Transverse colon (tissue), 4 donors: ENCODE data around the gene C6orf136.

ENCODE experiments used
- CTCF ChIP-seq, 5 experiments: fragments of 200-600 bp in 3 of 5; fragments of 450-650 bp in 2 of 5; sonication (generic) in 3 of 5; IDR thresholded peaks; 1 replicate in 2 of 5; 2 replicates in 3 of 5; pipeline ENCODE4 v1.5.1; 2016 to 2017; ENCODE audit warnings: antibody characterized with exemption in 5 of 5, inconsistent platforms in 3 of 5, mild to moderate bottlenecking in 2 of 5, moderate library complexity in 1 of 5
- EP300 ChIP-seq: sonication (generic); formaldehyde crosslinking; IDR thresholded peaks from one replicate; pipeline ENCODE4 v1.6.1; 2017; ENCODE audit warnings: antibody characterized with exemption, low read depth
- POLR2A ChIP-seq: fragments of 450-650 bp; IDR thresholded peaks from one replicate; pipeline ENCODE4 v1.6.1; 2016; ENCODE audit warnings: antibody characterized with exemption, mild to moderate bottlenecking, moderate library complexity
- POLR2AphosphoS5 ChIP-seq, 3 donors: sonication (generic); formaldehyde crosslinking; IDR thresholded peaks; one replicate each; pipeline ENCODE4 v1.6.1; 2016; ENCODE audit warnings: antibody characterized with exemption in 3 of 3

GRCh38 chr6:30686908-30687658 lies 40.1 kb downstream of the C6orf136 start:
- TF ChIP-seq CTCF (IDR thresholded peaks at IDR 0.05), result no peak
- TF ChIP-seq POLR2AphosphoS5 (IDR thresholded peaks at IDR 0.05), result peak; percentile 79 to 91 (median 88)
- no peak for TF ChIP-seq POLR2A
- TF ChIP-seq EP300, result peak; percentile 60
